ENCODE results near the gene NEK9.

GRCh38 chr14:75155169-75155568 lies 28.3 kb upstream of the NEK9 start:
- no peak for TF ChIP-seq CTCF (IDR thresholded peaks at IDR 0.05)
- TF ChIP-seq POLR2A (IDR thresholded peaks at IDR 0.05): no peak
- no peak for TF ChIP-seq EP300 (IDR thresholded peaks at IDR 0.05)
- no peak for TF ChIP-seq POLR2AphosphoS5 (IDR thresholded peaks at IDR 0.05)

Measured in upper lobe of left lung (tissue), 4 donors.